Vagina (tissue), 2 donors: ENCODE measurements around the gene QSER1. TPM values are rescaled to one million over a fixed set of nuclear protein-coding genes. Genes with fewer than 3 reads are reported as not detected.

Source experiments
- DNase-seq, 2 donors: peaks; one replicate each; pipeline ENCODE4 v3.0.0-alpha.2; 2017; ENCODE audit errors: extremely low spot score in 2 of 2
- H3K27ac ChIP-seq: fragments of 200-600 bp; sonication (generic); one replicate; pipeline ENCODE4 v1.5.1; 2019
- H3K27me3 ChIP-seq: fragments of 200-600 bp; sonication (generic); one replicate; pipeline ENCODE4 v1.5.1; 2019
- H3K36me3 ChIP-seq, 2 donors: fragments of 200-600 bp; sonication (generic); one replicate each; pipeline ENCODE4 v1.5.1; 2017 to 2019
- H3K4me1 ChIP-seq: fragments of 200-600 bp; sonication (generic); one replicate; pipeline ENCODE4 v1.5.1; 2019
- H3K4me3 ChIP-seq, 2 donors: fragments of 200-600 bp; sonication (generic); 1 replicate in 1 of 2; 2 replicates in 1 of 2; pipeline ENCODE4 v1.5.1; 2016 to 2019
- H3K9me3 ChIP-seq: fragments of 200-600 bp; sonication (generic); one replicate; pipeline ENCODE4 v1.5.1; 2019
- POLR2A ChIP-seq, 2 donors: fragments of 450-650 bp; IDR thresholded peaks; one replicate each; pipeline ENCODE4 v1.6.1; 2017; ENCODE audit warnings: antibody characterized with exemption in 2 of 2, mild to moderate bottlenecking in 2 of 2, moderate library complexity in 2 of 2
- POLR2AphosphoS5 ChIP-seq, 2 donors: sonication (generic); formaldehyde crosslinking; IDR thresholded peaks; one replicate each; pipeline ENCODE4 v1.9.0; 2017; ENCODE audit warnings: antibody characterized with exemption in 2 of 2, mild to moderate bottlenecking in 2 of 2, low read depth in 1 of 2; ENCODE audit not compliant: insufficient read depth in 1 of 2
- intact Hi-C: fragments of 100-400 bp; cut with DNase I; formaldehyde crosslinking; loops from one replicate; pipeline ENCODE4 v1.15.1; 2023
- total RNA-seq: library from RNA; depleted of rRNA; stranded (reverse); fragments of >200 nt; gene quantifications from one replicate; pipeline ENCODE4 v1.2.3, GENCODE V29; 2016
- TF ChIP-seq, protein P1 (sequence below), 3 experiments: fragments of 450-650 bp in 2 of 3; fragments of 200-600 bp in 1 of 3; sonication (generic) in 1 of 3; IDR thresholded peaks; one replicate each; pipeline ENCODE4 v1.5.1; 2017 to 2019; ENCODE audit warnings: antibody characterized with exemption in 3 of 3, mild to moderate bottlenecking in 2 of 3, moderate library complexity in 2 of 3

Gene QSER1
- total RNA-seq, 1 donor from 2014 or later = 39.0 TPM

DNA sequence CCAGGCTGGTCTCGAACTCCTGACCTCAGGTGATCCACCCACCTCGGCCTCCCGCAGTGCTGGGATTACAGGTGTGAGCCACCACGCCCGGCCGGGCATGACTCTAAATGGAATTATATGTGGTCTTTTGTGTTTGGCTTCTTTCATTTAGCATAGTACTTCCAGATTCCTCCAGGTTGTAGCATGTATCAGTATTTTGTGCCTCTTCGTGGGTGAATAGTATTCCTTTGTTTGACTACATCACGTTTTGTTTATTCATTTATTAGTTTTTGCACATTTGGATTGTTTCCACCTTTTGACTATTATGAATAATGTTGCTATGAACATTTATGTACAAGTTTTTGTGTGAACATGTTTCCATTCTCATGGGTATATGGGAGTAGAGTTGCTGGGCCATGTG is 24.4 kb downstream of the QSER1 start:
- TF ChIP-seq POLR2AphosphoS5 (IDR thresholded peaks at IDR 0.05; ENCODE audit: insufficient read depth in 1 of 2, low read depth in 1 of 2) = no peak
- TF ChIP-seq, protein P1, sequence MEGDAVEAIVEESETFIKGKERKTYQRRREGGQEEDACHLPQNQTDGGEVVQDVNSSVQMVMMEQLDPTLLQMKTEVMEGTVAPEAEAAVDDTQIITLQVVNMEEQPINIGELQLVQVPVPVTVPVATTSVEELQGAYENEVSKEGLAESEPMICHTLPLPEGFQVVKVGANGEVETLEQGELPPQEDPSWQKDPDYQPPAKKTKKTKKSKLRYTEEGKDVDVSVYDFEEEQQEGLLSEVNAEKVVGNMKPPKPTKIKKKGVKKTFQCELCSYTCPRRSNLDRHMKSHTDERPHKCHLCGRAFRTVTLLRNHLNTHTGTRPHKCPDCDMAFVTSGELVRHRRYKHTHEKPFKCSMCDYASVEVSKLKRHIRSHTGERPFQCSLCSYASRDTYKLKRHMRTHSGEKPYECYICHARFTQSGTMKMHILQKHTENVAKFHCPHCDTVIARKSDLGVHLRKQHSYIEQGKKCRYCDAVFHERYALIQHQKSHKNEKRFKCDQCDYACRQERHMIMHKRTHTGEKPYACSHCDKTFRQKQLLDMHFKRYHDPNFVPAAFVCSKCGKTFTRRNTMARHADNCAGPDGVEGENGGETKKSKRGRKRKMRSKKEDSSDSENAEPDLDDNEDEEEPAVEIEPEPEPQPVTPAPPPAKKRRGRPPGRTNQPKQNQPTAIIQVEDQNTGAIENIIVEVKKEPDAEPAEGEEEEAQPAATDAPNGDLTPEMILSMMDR (IDR thresholded peaks at IDR 0.05) = no peak
- TF ChIP-seq POLR2A (IDR thresholded peaks at IDR 0.05) = no peak
- Histone ChIP-seq H3K36me3 (no peaks in the 10 kb centered on the region), H3K9me3 (no peaks in the 10 kb centered on the region), H3K4me1 (peaks cover 14% of the 10 kb centered on the region), H3K4me3 (no peak overlapping the region), H3K27me3 (no peaks in the 10 kb centered on the region), H3K27ac (no peak overlapping the region)
- no peak for DNase-seq
- intact Hi-C loops = no loop called here

DNA sequence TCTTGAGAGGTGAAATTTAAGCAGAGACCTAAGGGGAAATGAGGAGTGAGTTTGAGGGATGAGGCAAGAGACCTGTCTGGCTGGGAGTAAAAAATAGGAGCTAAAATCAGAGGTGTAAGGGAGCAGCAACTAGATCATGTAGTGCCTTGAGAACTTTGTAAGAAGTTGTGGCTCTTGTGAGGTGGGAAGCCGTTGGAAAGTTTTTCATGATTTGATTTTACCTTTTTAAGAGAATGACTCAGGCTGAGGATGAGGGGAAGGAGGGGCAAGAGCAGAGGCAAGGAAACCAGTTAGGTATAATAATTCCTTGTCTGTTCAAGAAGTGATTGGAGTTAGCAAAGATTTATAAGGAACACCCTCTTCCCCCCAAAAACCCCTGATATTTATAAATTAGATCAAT is 25.8 kb downstream of the QSER1 start:
- no peak overlapping the region for H3K4me3 ChIP-seq
- no peak overlapping the region for H3K27ac ChIP-seq
- intact Hi-C loops = no loop called here
- no peaks in the 10 kb centered on the region for H3K36me3 ChIP-seq
- H3K9me3 ChIP-seq = no peaks in the 10 kb centered on the region
- DNase-seq = no peak
- TF ChIP-seq POLR2A (IDR thresholded peaks at IDR 0.05) = no peak
- TF ChIP-seq, protein P1 (IDR thresholded peaks at IDR 0.05) = no peak
- TF ChIP-seq POLR2AphosphoS5 (IDR thresholded peaks at IDR 0.05; ENCODE audit: insufficient read depth in 1 of 2, low read depth in 1 of 2) = no peak
- no peaks in the 10 kb centered on the region for H3K27me3 ChIP-seq
- H3K4me1 ChIP-seq = peaks cover 14% of the 10 kb centered on the region

DNA sequence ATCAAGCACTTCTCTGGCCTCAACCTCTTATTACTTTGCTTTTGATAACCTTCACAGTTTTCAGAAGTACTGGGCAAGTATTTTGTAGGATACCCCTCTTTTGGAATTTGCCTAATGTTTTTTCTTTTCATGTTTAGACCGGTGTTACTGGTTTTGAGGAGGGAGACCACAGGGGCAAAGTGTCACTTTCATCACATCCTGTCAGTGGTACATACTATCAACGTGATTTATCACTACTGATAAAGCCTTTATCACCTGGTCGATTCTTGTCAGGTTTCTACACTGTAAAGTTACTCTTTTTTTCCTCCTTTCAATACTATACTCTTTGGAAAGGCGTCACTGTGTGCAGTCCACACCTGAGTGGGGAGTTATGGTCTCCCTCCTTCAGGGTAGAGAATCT is 26.7 kb downstream of the QSER1 start:
- no peak overlapping the region for H3K4me3 ChIP-seq
- intact Hi-C loops = no loop called here
- no peaks in the 10 kb centered on the region for H3K27me3 ChIP-seq
- TF ChIP-seq POLR2AphosphoS5 (IDR thresholded peaks at IDR 0.05; ENCODE audit: insufficient read depth in 1 of 2, low read depth in 1 of 2) (no peak), POLR2A (IDR thresholded peaks at IDR 0.05) (no peak)
- TF ChIP-seq, protein P1 (IDR thresholded peaks at IDR 0.05) = no peak
- H3K4me1 ChIP-seq = peaks cover 14% of the 10 kb centered on the region
- no peak for DNase-seq
- H3K27ac ChIP-seq = no peak overlapping the region
- no peaks in the 10 kb centered on the region for H3K9me3 ChIP-seq
- no peaks in the 10 kb centered on the region for H3K36me3 ChIP-seq

DNA sequence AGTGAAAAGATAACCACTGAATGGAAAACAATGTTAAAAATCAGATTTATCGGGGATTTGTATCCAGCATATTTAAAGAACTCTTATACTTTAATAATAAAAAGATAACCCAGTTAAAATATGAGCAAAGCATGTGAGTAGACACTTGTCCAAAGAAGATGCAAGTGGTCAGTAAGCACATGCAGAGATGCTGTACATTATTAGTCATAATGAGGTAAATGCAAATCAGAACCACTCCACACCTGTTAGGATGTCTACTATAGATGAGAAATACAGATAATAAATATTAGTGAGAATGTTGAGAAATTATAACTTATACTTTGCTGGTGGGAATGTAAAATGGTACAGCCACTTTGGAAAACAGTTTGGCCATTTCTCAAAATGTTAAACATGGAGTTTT is 28.0 kb downstream of the QSER1 start:
- Histone ChIP-seq H3K27me3 (no peaks in the 10 kb centered on the region), H3K4me1 (peaks cover 14% of the 10 kb centered on the region), H3K36me3 (no peaks in the 10 kb centered on the region), H3K4me3 (no peak overlapping the region), H3K27ac (no peak overlapping the region), H3K9me3 (no peaks in the 10 kb centered on the region)
- no peak for DNase-seq
- intact Hi-C loops = no loop called here
- TF ChIP-seq, protein P1 (IDR thresholded peaks at IDR 0.05) = no peak
- TF ChIP-seq POLR2A (IDR thresholded peaks at IDR 0.05) = no peak
- TF ChIP-seq POLR2AphosphoS5 (IDR thresholded peaks at IDR 0.05; ENCODE audit: insufficient read depth in 1 of 2, low read depth in 1 of 2) = no peak

DNA sequence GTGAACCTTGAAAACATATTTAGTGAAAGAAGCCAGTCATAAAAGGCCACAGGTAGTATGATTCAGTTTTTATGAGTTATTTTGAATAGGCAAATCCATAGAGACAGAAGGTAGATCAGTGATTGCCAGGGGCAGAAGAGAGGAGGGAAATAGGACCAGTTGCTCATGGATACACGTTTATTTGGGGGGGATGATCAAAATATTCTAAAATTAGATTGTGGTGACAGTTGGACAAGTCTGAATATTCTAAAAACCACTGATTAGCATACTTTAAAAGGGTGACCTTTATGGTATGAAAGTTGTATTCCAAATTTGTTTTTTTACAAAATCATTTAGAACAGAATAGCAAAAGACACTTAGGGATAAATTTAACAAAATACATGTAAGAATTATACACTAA is 28.6 kb downstream of the QSER1 start:
- DNase-seq = no peak
- intact Hi-C loops = no loop called here
- H3K4me3 ChIP-seq = no peak overlapping the region
- H3K27ac ChIP-seq = no peak overlapping the region
- H3K4me1 ChIP-seq = peaks cover 14% of the 10 kb centered on the region
- H3K36me3 ChIP-seq = no peaks in the 10 kb centered on the region
- H3K27me3 ChIP-seq = no peaks in the 10 kb centered on the region
- no peaks in the 10 kb centered on the region for H3K9me3 ChIP-seq
- TF ChIP-seq, protein P1 (IDR thresholded peaks at IDR 0.05) = no peak
- no peak for TF ChIP-seq POLR2AphosphoS5 (IDR thresholded peaks at IDR 0.05; ENCODE audit: insufficient read depth in 1 of 2, low read depth in 1 of 2)
